GM19193 (cell line): ENCODE measurements around the gene DNASE2.

ENCODE experiments used
- POLR2A ChIP-seq: IDR thresholded peaks from 4 replicates; pipeline ENCODE4 v1.6.1; 2011; ENCODE audit not compliant: insufficient read depth, insufficient read length; ENCODE audit errors: extremely low read depth

The DNASE2 gene

GRCh38 chr19:12881172-12881808, at the start of gene DNASE2:
TSS of gene DNASE2 (minus strand) at chr19:12881449. CDS start at chr19:12881375, 74 bp downstream.
- peak; percentile 84 for TF ChIP-seq POLR2A

GRCh38 chr19:12930002-12930645, 48.9 kb upstream of the DNASE2 start:
- TF ChIP-seq POLR2A: no peak

- no peak for TF ChIP-seq POLR2A
Observed at GRCh38 chr19:12924621-12925310, 43.5 kb upstream of the DNASE2 start.

- no peak for TF ChIP-seq POLR2A
Observed at GRCh38 chr19:12922959-12923358, 41.7 kb upstream of the DNASE2 start.

GRCh38 chr19:12921047-12921446, 39.8 kb upstream of the DNASE2 start:
- TF ChIP-seq POLR2A: no peak

- no peak for TF ChIP-seq POLR2A
Observed at GRCh38 chr19:12918253-12918652, 37.0 kb upstream of the DNASE2 start.

- no peak for TF ChIP-seq POLR2A
Observed at GRCh38 chr19:12913851-12914690, 32.8 kb upstream of the DNASE2 start.

- TF ChIP-seq POLR2A: no peak
Observed at GRCh38 chr19:12913011-12913561, 31.8 kb upstream of the DNASE2 start.

- TF ChIP-seq POLR2A: no peak
Observed at GRCh38 chr19:12912571-12912970, 31.3 kb upstream of the DNASE2 start.

GRCh38 chr19:12907166-12907565, 25.9 kb upstream of the DNASE2 start:
- TF ChIP-seq POLR2A: no peak

GRCh38 chr19:12899891-12900518, 18.8 kb upstream of the DNASE2 start:
- peak; percentile 20 for TF ChIP-seq POLR2A

GRCh38 chr19:12896460-12896859, 15.2 kb upstream of the DNASE2 start:
- TF ChIP-seq POLR2A: no peak

GRCh38 chr19:12893582-12893981, 12.3 kb upstream of the DNASE2 start:
- no peak for TF ChIP-seq POLR2A

GRCh38 chr19:12891553-12892021, 10.3 kb upstream of the DNASE2 start:
- no peak for TF ChIP-seq POLR2A
